Keratinocyte (primary cell): ENCODE measurements around the gene ROPN1L. TPM values are rescaled to one million over a fixed set of nuclear protein-coding genes. Genes with fewer than 3 reads are reported as not detected.

Experiments
- DNase-seq: peaks from one replicate; pipeline ENCODE4 v3.0.0-alpha.2; 2011; ENCODE audit warnings: low read depth, missing footprints, low spot score
- FAIRE-seq: peaks from 2 replicates; lab custom pipeline; 2011; peaks lifted over from hg19 to GRCh38; lab: Jason Lieb, UNC
- H2AFZ ChIP-seq: 2 replicates; pipeline ENCODE4 v1.6.0; 2012; ENCODE audit warnings: low read length, control low read depth, inconsistent platforms; ENCODE audit not compliant: control insufficient read depth
- H3K27ac ChIP-seq: 2 replicates; pipeline ENCODE4 v1.5.1; 2011; ENCODE audit warnings: low read length; ENCODE audit not compliant: control insufficient read depth, insufficient read depth
- H3K27me3 ChIP-seq: 3 replicates; pipeline ENCODE4 v1.6.0; 2011; ENCODE audit warnings: low read length; ENCODE audit not compliant: control insufficient read depth, insufficient read depth; ENCODE audit errors: extremely low read depth
- H3K36me3 ChIP-seq, 2 experiments: 2 replicates in 1 of 2; 3 replicates in 1 of 2; pipeline ENCODE4 v1.5.1; 2011; ENCODE audit warnings: low read length in 2 of 2, mild to moderate bottlenecking in 1 of 2; ENCODE audit not compliant: control insufficient read depth in 2 of 2, insufficient read depth in 2 of 2; ENCODE audit errors: extremely low read depth in 1 of 2
- H3K4me1 ChIP-seq: 3 replicates; pipeline ENCODE4 v1.5.1; 2011; ENCODE audit warnings: low read length; ENCODE audit not compliant: control insufficient read depth, insufficient read depth; ENCODE audit errors: extremely low read depth
- H3K4me2 ChIP-seq: 3 replicates; pipeline ENCODE4 v1.6.0; 2011; ENCODE audit warnings: low read depth, low read length; ENCODE audit not compliant: control insufficient read depth, insufficient read depth; ENCODE audit errors: extremely low read depth
- H3K4me3 ChIP-seq, 3 experiments: fragments of 200-600 bp in 1 of 3; sonication (generic) in 1 of 3; 2 replicates in 2 of 3; 3 replicates in 1 of 3; pipeline ENCODE4 v1.5.1; 2011 to 2016; ENCODE audit warnings: low read length in 3 of 3, mild to moderate bottlenecking in 3 of 3, control low read depth in 2 of 3, inconsistent platforms in 1 of 3, low read depth in 1 of 3, mixed read lengths in 1 of 3, mixed run types in 1 of 3, moderate library complexity in 1 of 3; ENCODE audit not compliant: control insufficient read depth in 2 of 3, insufficient read depth in 2 of 3; ENCODE audit errors: extremely low read depth in 1 of 3
- H3K79me2 ChIP-seq: 2 replicates; pipeline ENCODE4 v1.6.0; 2012; ENCODE audit warnings: low read length; ENCODE audit not compliant: control insufficient read depth, insufficient read depth
- H3K9ac ChIP-seq: 3 replicates; pipeline ENCODE4 v1.6.0; 2011; ENCODE audit warnings: low read length; ENCODE audit not compliant: control insufficient read depth, insufficient read depth; ENCODE audit errors: extremely low read depth
- H3K9me1 ChIP-seq: 3 replicates; pipeline ENCODE4 v1.6.0; 2011; ENCODE audit warnings: low read length; ENCODE audit not compliant: control insufficient read depth, insufficient read depth; ENCODE audit errors: extremely low read depth
- H3K9me3 ChIP-seq: 2 replicates; pipeline ENCODE4 v1.5.1; 2012; ENCODE audit warnings: low read depth, low read length; ENCODE audit not compliant: control insufficient read depth
- H4K20me1 ChIP-seq: 3 replicates; pipeline ENCODE4 v1.6.0; 2011; ENCODE audit warnings: low read length; ENCODE audit not compliant: control insufficient read depth, insufficient read depth; ENCODE audit errors: extremely low read depth
- CTCF ChIP-seq, 3 experiments: IDR thresholded peaks in 1 of 3; conservative IDR thresholded peaks in 1 of 3; optimal IDR thresholded peaks in 1 of 3; 2 replicates in 2 of 3; 3 replicates in 1 of 3; pipeline versions ENCODE3 to v1.5.1; 2011; ENCODE audit warnings: low read length in 3 of 3, mild to moderate bottlenecking in 3 of 3, moderate library complexity in 2 of 3, control low read depth in 1 of 3, inconsistent platforms in 1 of 3; ENCODE audit not compliant: insufficient read depth in 2 of 3; ENCODE audit errors: extremely low read depth in 1 of 3
- EZH2 ChIP-seq: IDR thresholded peaks from one replicate; pipeline ENCODE4 v1.6.1; 2012; ENCODE audit warnings: inconsistent platforms, mild to moderate bottlenecking, low read length, moderate library complexity
- dilution Hi-C: fragments of 300-500 bp; cut with MboI; formaldehyde crosslinking; loops from one replicate; pipeline ENCODE4 v1.7.0; 2020; ENCODE audit warnings: low sequenced_read_pairs; ENCODE audit not compliant: extremely low pct_ligation_motif_present
- polyA plus RNA-seq, 5 experiments: library from polyadenylated mRNA; depleted of rRNA in 3 of 5; stranded (reverse) in 3 of 5; stranded (forward) in 1 of 5; unstranded in 1 of 5; fragments of >200 nt; gene quantifications; 1 replicate in 1 of 5; 2 replicates in 3 of 5; 3 replicates in 1 of 5; pipeline versions ENCODE4 v1.2.1 to v1.2.3, GENCODE V29; 2011 to 2012; ENCODE audit warnings: missing spikeins in 2 of 5, low read depth in 1 of 5, low replicate concordance in 1 of 5

The ROPN1L gene
- polyA plus RNA-seq, 1 donor (not counting 4 experiments of a cell fraction or from before 2014, with no cell fraction given), result not detected

DNA sequence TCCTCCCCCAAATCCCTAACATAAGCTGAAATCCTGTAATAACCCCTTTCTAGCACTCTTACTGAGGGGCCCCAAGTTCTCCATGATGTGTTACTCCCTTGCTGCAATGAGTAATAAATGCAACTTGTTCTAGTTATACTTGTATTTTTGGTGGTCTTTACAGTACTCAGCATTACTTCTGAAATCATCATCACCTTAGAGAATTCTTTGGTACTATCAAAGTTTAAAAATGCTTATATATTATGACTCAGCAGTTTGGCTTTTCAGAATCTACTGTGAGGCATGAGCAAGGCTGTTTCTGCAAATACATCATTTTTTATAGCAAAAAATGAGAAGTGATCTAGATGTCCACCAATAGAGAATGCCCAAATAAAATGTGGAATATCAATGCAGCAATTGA lies 20.7 kb upstream of the ROPN1L start:
- Histone ChIP-seq H2AFZ (no peak overlapping the region), H3K27me3 (no peaks in the 10 kb centered on the region), H3K36me3 (peaks cover 32% of the 10 kb centered on the region in 2 experiments), H3K27ac (no peak overlapping the region), H3K4me3 (no peak overlapping the region), H3K9me1 (no peaks in the 10 kb centered on the region), H3K4me2 (no peak overlapping the region), H3K79me2 (no peaks in the 10 kb centered on the region), H3K4me1 (no peaks in the 10 kb centered on the region), H4K20me1 (no peaks in the 10 kb centered on the region), H3K9me3 (no peaks in the 10 kb centered on the region), H3K9ac (no peak overlapping the region)
- dilution Hi-C loops, result no loop called here
- FAIRE-seq (no peak), DNase-seq (no peak)
- TF ChIP-seq EZH2 (no peak), CTCF (optimal IDR thresholded peaks at IDR 0.05 in 1 of 3, IDR thresholded peaks at IDR 0.05 in 1 of 3, conservative IDR thresholded peaks at IDR 0.05 in 1 of 3; ENCODE audit: extremely low read depth in 1 of 3, insufficient read depth in 2 of 3, low read length in 3 of 3) (no peak)

- no peaks in the 10 kb centered on the region for H3K79me2 ChIP-seq
- DNase-seq (no peak), FAIRE-seq (no peak)
- H3K4me3 ChIP-seq, result no peak overlapping the region
- TF ChIP-seq EZH2 (no peak), CTCF (optimal IDR thresholded peaks at IDR 0.05 in 1 of 3, IDR thresholded peaks at IDR 0.05 in 1 of 3, conservative IDR thresholded peaks at IDR 0.05 in 1 of 3; ENCODE audit: extremely low read depth in 1 of 3, insufficient read depth in 2 of 3, low read length in 3 of 3) (no peak)
- H3K27me3 ChIP-seq, result no peaks in the 10 kb centered on the region
- peaks cover 25 to 33% of the 10 kb centered on the region in 2 experiments for H3K36me3 ChIP-seq
- no peak overlapping the region for H3K27ac ChIP-seq
- no peaks in the 10 kb centered on the region for H3K9me1 ChIP-seq
- no peak overlapping the region for H3K9ac ChIP-seq
- H2AFZ ChIP-seq, result no peak overlapping the region
- dilution Hi-C loops, result no loop called here
- H3K4me1 ChIP-seq, result no peaks in the 10 kb centered on the region
- H3K4me2 ChIP-seq, result no peak overlapping the region
- H4K20me1 ChIP-seq, result no peaks in the 10 kb centered on the region
- H3K9me3 ChIP-seq, result no peaks in the 10 kb centered on the region
Observed at GRCh38 chr5:10421896-10422691, 19.6 kb upstream of the ROPN1L start.
